Measurements from ENCODE around the gene SRGAP1.

Gene SRGAP1

DNA sequence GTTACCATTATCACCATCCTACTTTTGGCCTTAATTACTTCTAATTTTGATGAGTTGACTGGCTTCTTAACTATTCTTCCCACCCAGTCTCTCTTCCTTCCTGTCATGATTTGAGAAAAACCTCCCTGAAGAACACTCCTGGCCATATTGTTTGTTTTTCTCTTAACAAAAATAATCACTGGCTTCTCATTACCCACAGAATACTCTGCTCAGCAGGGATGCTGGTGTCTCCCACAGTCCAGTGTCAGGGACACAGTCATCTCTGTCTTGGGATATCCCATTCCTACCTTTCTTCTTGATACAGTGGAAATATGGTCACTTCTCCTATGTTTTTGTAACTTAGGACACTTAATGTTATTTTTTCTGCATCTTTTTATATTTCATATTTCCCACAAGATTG is 103.7 kb downstream of the SRGAP1 start:
- DNase-seq (ENCODE audit: low spot score) = no peak
- TF ChIP-seq, protein P1, sequence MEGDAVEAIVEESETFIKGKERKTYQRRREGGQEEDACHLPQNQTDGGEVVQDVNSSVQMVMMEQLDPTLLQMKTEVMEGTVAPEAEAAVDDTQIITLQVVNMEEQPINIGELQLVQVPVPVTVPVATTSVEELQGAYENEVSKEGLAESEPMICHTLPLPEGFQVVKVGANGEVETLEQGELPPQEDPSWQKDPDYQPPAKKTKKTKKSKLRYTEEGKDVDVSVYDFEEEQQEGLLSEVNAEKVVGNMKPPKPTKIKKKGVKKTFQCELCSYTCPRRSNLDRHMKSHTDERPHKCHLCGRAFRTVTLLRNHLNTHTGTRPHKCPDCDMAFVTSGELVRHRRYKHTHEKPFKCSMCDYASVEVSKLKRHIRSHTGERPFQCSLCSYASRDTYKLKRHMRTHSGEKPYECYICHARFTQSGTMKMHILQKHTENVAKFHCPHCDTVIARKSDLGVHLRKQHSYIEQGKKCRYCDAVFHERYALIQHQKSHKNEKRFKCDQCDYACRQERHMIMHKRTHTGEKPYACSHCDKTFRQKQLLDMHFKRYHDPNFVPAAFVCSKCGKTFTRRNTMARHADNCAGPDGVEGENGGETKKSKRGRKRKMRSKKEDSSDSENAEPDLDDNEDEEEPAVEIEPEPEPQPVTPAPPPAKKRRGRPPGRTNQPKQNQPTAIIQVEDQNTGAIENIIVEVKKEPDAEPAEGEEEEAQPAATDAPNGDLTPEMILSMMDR (IDR thresholded peaks at IDR 0.05; ENCODE audit: extremely low read depth, insufficient read depth, missing control alignments) = no peak
- in situ Hi-C loops (cut with MboI; ENCODE audit: low pct_unique_long_range_greater_than_20kb, low sequenced_read_pairs, unreplicated experiment) = no loop called here

DNA sequence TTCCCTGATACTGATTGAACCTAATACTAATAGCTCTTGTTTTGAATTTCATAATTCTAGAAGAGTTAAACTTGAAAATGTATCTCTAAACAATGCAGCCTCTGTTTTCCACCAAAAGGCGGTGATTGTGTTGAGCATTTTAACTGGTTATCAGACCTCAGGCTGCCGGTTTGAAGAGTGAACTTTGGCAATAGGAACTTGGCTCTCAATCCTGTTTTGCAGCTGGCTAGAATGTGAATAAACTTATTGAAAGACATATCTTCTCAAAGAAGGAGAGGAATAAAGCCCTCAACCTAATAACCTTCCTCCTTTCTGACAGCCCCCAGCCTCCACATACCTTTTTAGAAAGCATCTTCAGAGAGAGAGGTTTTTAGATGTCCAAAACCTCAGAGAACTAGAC is 105.4 kb downstream of the SRGAP1 start:
- DNase-seq (ENCODE audit: low spot score) = no peak
- TF ChIP-seq, protein P1 (IDR thresholded peaks at IDR 0.05; ENCODE audit: extremely low read depth, insufficient read depth, missing control alignments) = no peak
- in situ Hi-C loops (cut with MboI; ENCODE audit: low pct_unique_long_range_greater_than_20kb, low sequenced_read_pairs, unreplicated experiment) = no loop called here

DNA sequence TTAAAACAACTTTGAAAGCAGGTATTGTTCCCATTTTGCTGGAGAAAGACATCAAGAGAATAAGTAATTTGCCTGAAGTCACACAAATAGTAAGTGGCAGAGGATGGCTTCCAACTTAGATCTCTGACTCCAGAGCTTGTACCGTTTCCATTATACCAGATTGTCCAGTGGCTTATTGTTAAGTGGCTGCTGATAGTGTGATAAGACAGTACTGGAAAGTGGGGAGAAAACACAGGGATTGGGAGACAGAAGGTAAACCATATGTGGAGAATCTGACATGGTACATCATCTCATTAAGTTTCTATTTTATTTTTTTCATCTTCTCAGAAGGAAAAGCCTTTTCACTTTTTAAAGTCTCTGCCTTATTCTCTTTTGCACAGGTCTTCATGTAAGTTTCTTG is 108.5 kb downstream of the SRGAP1 start:
- TF ChIP-seq, protein P1 (IDR thresholded peaks at IDR 0.05; ENCODE audit: extremely low read depth, insufficient read depth, missing control alignments) = no peak
- DNase-seq (ENCODE audit: low spot score) = no peak
- in situ Hi-C loops (cut with MboI; ENCODE audit: low pct_unique_long_range_greater_than_20kb, low sequenced_read_pairs, unreplicated experiment) = no loop called here

DNA sequence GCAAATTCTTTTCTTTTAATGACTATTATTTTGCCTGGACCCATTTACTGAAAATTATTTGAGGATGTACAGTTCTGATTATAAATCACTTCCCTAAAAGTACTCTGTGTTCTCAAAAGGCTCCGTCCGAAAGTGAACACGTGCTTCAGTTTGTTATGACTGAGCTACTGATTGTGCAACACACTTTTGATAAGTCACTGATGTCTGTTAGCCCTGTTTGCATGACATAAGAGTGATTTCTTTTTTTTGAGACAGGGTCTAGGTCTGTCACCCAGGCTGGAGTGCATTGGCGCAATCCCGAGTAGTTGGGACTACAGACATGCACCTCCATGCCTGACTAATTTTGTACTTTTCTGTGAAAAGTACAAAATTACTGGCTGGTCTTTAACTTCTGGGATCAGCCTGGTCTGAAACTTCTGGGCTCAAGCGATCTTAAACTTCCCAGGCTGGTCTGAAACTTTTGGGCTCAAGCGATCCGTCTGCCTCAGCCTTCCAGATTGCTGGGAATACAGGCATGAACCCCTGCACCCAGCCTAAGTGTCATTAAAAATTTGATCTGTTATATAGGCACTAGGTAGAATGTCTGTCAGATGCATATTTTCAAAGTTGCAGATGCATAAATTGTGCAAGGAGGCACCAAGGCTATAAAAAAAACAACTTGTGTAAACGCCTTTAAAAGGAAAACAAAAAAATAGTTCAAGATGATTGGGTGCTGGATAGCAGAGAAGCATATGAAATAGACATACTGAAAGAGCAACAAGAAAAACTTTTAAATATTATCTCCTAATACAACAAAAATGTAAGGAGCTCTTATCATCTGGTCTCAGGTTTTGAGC is 111.5 kb downstream of the SRGAP1 start:
- no peak for DNase-seq (ENCODE audit: low spot score)

DNA sequence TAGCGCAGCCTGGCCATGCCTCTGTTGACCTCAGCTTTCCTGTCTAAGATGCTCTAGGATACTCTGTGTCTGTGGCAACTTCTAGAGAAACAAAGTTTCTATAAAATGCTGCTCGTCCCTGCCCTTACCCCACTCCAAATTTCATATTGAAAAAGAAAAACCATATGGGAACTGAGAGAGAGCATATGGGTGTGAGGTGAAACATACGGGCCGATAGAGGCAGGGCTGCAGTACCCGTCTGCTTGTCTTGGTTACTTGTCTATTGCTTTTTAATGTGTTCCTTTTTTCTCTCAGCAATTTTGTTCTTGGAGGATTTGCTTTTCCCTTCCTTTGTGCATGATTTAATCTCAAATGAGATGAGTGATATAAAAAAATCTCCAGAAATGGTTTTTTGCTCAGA is 113.0 kb downstream of the SRGAP1 start:
- in situ Hi-C loops (cut with MboI; ENCODE audit: low pct_unique_long_range_greater_than_20kb, low sequenced_read_pairs, unreplicated experiment) = no loop called here
- TF ChIP-seq, protein P1 (IDR thresholded peaks at IDR 0.05; ENCODE audit: extremely low read depth, insufficient read depth, missing control alignments) = no peak
- DNase-seq (ENCODE audit: low spot score) = no peak

More for the DNA sequence above, 111.5 kb downstream of the SRGAP1 start:
- in situ Hi-C loops (cut with MboI; ENCODE audit: low pct_unique_long_range_greater_than_20kb, low sequenced_read_pairs, unreplicated experiment) = no loop called here
- TF ChIP-seq, protein P1 (IDR thresholded peaks at IDR 0.05; ENCODE audit: extremely low read depth, insufficient read depth, missing control alignments) = no peak

DNA sequence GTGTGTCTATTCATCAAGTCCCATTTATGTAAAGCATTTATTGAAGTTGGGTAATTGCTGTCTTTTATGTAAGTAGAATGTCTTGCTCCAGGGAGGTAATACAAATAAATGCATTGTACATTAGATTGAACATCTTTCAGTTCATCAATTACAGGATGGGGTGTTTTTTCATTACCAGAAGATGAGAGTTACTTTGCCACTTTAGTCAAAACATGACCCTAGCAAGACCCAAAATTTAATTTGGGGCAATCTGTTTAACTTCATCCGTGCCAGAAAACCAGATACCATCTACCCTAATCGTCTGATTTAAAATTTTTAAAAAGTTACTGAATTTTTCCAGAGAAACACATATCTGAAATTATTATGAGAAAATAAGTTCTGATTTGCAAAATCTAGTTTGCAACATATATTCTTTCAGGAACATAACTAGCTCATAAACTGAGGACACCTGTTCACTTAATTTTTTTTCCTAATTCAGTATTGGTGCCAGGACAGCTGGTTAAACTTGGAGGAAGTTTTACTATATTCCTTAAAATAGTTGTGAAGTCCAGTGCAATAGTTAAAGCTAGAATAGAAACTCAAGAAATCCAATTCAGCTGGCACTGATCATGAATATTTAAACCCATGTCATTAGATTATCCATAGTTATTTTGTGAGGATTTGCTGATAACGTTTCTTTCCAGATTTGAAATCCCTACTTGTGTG is 114.5 kb downstream of the SRGAP1 start:
- in situ Hi-C loops (cut with MboI; ENCODE audit: low pct_unique_long_range_greater_than_20kb, low sequenced_read_pairs, unreplicated experiment) = no loop called here
- no peak for DNase-seq (ENCODE audit: low spot score)

More for the DNA sequence above, 114.5 kb downstream of the SRGAP1 start:
- TF ChIP-seq, protein P1 (IDR thresholded peaks at IDR 0.05; ENCODE audit: extremely low read depth, insufficient read depth, missing control alignments) = no peak

Data from GM13977 (cell line).